ENCODE measurements around the gene TARBP1.
"Not testable (repeated sequence)": the region's sequence is repeated elsewhere in the genome, so short reads cannot be mapped to it uniquely, and the experiment has no call there.

Gene TARBP1

DNA sequence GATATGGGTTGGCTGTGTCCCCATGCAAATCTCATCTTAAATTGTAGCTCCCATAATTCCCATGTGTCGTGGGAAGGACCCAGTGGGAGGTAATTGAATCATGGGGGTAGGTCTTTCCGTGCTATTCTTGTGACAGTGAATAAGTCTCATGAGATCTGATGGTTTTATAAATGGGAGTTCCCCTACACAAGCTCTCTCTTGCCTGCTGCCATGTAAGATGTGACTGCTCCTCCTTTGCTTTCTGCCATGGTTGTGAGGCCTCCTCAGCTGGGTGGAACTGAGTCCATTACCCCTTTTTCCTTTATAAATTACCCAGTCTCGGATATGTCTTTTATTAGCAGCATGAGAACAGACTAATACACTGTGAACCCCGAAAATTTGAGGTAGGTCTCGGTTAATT, 25.3 kb upstream of the TARBP1 start:
- not testable (repeated sequence) for DNase-seq

DNA sequence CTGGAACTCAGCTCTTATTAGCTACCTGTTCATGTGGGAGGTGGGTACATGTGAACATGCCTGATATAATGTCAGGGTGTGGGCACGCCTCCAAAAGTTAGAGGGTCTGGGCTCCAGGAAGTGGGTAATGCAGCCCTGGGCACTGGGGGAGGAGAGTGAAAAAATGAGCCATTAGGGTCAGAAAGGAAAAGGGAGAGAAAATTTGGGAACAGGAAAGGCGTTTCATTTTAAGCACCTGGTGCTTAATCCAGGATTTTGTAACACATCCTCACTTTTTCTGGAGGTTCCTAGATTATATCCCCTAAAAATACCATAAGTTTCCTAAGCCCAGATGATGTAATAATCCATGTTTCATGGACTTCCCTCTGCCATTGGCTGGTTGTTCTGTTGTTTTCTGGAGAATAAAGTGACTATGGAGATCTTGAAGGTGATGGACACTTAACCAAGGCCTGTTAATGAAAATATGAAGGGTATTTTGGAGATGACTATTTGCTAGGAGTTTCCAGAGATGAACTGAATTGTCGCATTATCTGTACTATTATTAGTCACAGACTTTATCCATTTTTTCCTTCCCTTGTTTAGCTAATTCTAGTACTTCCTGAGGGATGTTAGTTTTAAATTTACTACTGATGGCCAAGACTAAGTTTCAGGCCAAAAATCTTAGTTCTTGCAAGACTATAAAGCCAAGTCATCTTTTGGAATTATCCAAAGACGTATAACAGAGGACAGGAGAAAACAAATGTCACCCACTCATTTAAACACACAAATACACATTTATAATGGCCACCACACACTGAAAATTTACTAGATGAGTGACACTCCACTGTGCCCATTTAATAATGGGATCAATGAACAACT, 24.4 kb upstream of the TARBP1 start:
- DNase-seq: no peak

DNA sequence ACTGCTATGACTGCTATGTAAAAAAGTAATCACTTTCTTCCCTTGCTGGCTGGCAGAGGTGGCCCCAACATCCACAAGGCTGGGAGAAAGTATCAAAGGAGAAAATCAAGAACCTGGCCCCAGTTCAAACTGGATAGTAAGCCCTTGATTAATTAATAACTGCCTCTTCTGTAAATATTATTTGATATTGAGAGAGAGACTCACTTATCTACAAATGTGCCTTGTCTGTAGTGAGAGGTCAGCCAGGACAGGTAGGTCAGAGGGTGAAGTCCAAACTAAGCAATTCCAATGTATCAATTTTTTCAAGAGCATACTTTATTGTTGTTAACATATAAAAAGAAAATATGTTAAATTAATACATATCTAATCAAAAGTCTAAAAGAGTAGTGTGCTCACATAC, 23.8 kb upstream of the TARBP1 start:
- no peak for DNase-seq

DNA sequence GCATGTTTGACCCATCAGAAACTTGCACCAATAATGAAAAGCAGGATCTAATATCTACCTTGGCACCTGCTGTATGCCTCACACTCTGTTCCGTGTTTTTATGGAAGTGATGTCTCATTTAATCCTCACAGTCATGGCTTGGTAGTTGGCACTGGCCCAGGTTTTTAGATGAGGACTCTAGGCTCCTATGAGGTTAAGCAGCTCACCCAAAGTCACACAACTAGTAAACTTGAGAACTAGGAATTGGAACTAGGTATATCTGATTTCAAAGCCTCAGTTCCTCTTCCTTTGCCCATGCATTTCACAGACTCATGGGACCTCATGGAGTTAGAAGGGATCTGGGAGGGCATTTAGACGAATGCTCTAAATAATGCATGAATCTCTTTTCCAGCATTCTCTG, 21.3 kb upstream of the TARBP1 start:
- peak; percentile 64 for DNase-seq

DNA sequence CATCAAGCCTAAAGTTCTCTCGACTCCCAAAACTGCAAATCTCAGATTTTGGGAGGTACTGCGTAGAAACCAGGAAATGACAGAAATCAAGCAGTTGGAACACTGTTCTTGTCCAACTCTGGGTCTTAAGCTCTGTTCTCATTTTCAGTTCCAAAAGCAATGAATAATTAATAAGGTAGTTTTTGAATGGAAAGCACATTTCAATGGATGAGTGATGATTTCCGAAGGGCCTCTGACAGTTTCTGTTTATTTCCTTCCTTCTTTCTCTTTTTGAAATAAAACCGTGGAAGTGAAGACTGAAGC, 20.9 kb upstream of the TARBP1 start:
- DNase-seq: no peak

DNA sequence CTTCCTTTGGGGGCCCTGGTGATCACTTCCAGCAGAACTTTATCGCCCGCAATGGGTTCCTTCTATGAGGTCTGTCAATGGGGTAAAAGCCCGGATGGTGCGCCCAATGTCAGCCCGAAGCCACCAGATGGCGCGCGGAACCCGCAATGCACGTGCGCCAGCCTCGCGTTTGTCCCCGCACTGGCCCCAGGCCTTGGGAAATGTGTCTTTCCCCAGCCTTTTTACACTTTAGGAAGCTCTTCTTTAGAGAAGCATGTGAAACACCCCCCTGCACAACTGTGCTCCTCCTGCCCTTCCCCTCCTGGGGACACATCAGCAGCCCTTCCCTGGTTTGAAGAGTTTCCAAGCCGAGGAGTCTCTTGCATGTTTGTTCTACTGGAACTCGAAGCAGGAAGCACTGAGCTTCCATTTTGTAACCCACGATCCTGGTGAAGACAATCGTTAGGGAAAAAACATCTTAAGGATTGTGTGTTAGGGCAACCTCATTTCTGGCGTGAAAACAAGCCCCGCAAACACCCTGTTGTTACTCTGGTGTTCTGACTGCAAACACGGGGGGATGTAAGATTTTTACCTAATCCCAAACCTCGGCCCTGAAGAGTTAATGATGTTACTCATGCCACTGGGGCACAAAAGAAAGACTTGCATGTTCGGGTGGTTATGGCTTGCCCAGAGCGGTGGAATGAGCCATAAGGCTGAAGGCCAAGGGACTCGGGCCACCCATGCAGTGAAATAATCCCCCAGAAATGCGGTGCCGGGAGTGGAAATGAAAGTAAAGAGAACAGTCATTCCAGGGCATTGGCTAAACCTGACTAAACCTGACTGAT, 20.4 kb upstream of the TARBP1 start:
- peak; percentile 83 for DNase-seq

DNA sequence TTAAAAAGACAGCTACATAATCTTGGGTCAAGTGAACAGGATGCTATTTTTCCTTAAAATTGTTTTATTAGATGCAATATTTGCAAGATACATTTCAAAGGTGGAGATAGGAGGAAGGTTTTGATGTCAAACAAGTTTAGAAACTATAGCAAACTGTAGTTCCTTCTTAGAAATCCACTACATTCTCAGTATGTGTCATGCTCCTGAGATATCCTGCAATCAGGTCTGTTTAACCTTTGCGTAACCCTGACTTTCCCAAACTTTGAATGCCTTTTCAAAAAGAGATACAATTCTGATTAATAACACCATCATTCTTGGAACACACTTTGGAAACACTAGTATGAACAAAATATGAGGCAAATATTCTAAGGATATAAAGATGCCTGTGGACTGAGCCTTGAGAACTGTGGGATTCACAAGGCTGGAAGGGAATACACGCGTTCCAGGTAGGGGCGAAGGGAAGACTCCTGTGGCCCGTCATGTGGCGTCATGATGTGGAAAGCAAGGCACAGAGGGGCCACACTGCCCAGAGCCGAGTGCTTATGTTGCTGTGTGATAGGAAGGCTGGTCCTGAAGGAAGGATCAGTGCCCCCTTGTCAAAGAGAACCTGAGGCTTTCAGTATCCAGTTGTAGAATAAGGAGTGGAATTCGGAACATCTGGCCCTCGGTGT, 19.6 kb upstream of the TARBP1 start:
- no peak for DNase-seq

DNA sequence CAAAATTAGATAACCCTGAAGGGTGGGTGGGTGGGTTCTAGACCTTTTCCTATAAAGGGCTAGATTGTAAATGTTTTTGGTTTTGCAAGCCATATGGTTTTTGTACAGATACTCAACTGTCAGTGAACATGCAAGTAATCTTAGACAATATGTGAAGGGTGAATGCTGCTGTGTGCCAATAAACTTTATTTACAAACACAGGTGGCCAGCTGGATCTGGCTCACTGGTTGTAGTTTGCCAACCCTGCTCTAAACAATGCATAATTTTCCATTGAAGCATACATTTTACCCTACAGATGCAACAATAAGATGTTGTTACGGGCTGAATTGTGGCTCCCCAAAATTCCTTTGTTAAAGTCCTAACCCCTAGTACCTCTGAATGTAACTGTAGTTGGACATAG, 18.6 kb upstream of the TARBP1 start:
- no peak for DNase-seq

DNA sequence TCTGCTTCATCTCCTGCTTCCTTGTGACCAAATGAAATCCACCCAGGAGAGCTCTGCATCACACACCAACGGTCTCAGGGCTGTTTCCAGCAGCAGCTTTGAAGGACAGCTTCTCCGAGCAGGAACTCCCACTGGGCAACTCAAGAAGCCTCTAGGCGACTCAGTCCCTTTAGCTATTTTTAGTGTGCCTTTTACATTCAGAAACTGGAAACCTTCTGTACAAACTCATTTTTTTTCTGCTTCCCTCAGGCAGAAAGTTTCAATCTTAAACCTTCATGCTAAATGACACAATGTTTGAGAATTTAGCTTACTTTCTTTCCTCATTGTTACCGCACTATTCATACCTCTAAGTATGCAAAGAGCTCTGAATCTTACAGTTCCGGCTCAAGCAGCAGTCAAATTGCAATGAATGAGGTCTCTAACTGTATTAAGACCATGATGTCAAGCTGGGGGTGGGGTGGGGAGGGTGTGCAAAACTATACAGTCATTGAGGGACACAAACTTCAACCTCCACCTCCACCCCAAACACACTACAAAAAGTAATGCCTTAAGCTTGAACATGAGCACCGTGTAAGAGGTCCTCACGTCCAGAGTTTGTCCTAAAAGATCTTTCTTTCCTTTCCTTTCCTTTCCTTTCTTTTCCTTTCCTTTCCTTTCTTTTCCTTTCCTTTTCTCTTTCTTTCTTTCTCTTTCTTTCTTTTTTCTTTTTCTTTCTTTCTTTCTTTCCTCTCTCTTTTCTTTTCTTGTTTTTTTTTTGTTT, 16.4 kb upstream of the TARBP1 start:
- DNase-seq: peak; percentile 59

DNA sequence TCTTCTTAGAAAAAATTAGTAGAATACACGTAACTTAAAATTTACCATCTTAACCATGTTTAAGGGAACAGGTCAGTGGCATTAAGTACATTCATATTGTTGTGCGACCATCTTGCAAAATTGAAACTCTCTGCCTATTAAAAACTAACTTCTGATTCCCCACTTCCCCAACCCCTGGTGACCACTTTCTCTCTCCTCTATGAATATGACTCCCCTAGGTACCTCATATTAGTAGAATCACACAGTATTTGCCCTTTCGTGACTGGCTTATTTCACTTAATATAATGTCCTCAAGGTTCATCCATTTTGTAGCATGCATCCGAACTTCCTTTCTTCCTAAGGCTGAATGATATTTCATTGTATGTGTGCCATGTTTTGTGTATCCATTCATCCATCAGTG, 15.1 kb upstream of the TARBP1 start:
- no peak for DNase-seq

DNA sequence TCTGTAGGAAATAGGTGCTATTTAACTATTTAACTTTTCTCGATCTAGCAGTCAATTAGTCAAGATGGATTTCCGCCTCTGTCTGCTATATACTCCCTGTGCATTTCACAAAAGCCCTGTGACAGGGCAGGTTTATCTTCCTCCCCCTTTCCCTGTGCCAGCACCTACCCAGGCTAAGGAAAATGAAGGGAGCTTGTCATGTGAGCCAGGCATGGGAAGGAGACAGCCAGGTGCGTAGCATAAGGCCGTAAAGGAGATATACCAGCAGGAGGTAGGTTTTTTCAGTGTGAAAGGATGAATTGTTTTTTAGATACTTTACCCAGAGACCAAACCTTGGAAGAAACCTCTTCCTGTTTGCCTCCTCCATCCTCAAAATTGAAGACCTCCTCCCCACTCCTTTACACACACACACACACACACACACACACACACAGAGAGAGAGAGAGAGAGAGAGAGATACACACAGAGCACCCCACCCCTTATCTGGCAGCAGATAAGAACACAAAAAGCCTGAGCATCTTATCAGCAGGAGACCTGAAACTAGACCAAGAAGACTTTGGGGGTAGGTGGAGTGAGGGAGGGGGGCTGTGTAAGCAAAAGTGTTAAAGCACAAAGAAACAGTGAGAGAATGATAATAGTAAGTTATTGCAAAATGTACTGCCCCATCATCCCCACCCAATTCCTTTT, 12.0 kb upstream of the TARBP1 start:
- no peak for DNase-seq

DNA sequence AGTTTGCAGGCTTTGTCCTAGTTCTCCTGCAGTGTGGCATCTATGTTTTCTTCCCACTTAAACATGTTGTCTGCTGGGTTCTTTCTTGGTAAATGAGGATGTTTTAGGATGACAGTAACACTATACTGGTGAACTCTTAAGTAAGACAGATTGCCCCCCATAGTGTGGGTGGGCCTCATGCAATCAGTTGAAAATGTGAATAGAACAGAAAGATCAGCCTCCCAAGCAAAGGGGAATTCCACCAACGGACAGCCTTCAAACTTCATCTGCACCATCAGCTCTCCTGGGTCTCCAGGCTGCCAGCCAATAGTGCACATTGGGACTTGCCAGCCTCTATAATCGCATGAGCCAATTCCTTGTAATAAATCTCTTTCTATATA, 10.7 kb upstream of the TARBP1 start:
- DNase-seq: no peak

DNA sequence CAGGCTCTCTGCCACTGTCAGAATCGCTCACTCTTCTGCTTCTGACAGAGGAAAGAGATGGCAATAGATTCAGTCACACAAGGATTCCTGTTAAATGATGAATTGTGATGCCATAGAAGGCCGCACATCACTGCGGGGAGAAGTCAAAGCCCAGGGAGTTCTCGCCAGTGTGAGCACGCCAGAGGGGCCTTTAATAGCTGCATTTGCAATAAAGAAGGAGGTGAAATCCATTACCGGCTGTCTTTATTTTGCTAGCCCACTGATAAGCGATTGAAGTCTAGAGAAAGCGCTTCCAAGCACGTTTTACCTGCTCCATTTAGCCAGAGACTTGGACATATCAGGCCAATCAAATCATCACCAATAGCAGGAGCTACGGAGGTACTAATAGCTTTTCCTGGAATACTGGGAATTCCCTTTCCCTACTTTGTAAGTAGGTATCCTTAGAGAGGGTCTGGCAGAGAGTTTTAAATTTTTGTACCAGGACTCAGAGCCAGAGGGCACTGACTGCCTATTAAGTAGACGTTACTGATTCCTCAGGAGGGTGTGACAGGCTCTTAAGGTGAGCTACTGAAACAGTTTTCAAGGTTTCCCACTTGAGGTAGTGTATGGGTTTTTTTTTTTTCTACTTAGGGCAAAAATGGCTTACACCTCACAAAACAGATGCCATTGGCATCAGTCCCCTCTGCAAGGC, 10.2 kb upstream of the TARBP1 start:
- DNase-seq: no peak

DNA sequence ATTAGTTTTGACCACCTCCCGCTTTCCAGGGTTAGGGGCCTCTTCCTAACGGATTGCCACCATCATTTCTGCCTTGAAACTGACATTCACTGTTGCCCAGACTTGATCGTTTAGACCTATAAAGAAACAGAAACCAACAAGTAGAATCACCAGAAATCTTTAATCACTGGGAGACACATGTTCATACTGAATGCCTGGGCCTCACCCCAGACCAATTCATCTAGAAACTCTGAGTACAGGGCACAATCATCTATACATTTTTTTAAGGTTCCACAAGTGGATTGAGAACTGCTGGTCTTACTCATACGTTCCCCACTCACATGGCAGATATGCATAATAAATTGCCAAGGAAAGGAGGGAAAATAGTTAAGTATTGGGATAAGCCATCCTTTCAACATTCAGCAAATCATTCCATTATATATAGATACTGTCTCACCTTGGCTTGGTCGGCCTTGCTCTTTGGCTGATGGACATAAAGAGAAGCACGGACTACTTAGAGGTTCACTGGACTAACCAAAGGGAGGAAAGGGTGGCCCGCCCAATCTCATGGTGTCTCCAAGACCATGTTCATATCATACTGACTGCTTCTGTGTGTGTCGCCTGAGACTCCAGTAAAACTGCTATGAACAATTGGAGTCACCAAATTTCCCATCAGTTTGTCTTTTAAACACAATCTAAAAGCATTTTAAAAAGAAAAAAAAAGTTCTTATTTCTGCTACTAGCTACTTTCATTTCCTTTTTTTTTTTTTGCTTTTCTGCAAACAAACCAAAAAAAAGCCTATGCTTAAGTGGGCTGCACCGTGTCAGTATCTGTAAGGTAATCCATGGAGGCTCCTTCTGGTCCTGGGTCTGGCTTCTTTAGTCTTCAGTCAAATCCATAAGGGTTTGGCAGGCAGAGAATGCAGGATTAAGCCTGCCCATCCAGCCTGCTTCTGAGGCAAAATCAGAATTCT, 9.4 kb upstream of the TARBP1 start:
- DNase-seq: peak; percentile 64

DNA sequence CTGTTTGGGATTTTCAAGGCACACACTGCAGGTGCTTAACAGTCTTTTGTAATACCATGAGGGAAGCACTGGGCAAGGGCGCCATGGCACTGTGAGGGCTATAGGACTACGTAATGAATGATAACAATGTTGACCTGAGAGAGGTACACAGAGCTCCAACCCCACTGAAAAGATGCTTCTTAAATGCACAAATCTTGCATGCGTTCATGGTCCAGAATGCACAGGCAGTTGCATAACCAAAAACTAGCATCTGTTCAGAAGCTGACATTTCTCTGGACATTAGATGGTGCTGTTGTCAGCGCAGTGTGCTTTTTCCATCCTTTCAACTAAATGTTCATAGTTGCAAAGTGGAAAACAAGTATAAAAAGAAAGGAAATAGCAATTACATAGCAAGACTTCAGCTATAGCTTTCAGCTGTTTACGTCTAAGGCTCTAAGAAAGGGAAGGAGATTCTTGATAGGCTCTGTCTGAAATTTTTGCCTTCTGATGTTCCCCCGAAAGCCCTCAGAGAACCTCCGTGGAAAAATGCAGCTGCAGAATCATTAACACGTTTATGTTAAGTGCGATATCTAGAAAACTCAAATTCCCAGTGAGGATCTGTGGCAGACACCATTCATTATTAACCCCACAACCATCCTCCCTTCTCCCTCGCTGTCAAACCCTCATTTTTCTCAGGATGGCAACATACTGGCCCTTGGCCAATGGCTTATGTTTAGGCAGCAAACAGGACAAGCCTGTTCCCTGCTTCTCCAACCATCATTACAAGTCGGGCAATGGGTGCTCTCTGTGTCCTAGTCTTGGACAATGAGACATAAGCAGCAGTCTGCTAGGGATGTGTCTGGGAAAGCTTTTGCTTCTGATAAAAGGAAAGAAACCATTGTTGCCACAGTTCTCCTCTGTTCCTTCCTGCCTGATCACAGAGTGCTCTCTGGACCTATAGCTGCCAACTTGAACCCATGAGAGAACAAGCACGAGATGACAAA, 8.2 kb upstream of the TARBP1 start:
- no peak for DNase-seq

DNA sequence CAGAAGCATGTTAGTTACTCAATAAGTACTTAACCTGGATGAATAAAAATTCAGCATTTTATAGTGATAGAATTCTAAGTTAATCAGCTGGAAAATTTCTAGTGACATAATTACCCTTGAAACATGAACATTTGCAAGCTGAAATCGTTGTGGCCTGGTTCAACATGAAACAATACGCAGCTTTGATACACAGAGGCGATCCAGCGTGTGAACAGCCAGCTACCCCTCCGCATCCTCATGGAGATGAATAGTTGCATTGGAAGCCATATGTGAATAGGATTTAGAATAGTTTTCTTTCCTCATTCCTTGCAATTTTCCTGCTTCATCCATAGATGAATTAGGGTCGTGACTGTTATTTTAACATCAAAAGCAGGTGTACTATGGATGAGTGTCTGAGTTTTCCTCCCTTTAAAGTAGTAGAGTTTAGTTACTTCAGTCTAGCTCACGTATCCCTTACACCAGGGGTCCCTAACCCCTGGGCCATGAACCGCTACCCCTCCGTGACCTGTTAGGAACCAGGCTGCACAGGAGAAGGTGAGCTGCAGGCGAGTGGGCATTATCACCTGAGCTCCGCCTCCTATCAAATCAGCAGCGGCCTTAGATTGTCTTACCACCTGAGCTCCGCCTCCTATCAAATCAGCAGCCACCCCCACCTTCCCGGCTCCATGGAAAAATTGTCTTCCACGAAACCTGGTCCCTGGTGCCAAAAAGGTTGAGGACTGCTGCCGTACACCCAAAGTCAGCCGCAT, 6.2 kb upstream of the TARBP1 start:
- DNase-seq: no peak

DNA sequence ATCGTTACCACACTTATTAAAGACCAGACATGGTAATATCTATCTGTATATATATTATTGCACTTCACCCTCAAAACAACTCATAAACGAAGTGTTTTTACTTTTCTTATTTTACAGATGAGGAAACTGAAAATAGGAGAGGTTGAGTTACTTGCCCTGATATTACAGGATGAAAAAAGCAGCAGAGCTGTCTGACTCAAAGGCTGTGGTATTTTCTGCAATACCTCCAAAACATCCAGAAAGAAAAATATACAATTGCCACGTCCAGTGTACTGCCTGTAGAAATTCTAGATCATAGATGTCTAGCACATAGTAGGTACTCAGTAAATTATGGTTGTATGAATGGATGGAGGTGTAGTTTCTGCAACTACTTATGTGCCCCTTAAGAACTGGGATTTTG, 5.2 kb upstream of the TARBP1 start:
- no peak for DNase-seq

DNA sequence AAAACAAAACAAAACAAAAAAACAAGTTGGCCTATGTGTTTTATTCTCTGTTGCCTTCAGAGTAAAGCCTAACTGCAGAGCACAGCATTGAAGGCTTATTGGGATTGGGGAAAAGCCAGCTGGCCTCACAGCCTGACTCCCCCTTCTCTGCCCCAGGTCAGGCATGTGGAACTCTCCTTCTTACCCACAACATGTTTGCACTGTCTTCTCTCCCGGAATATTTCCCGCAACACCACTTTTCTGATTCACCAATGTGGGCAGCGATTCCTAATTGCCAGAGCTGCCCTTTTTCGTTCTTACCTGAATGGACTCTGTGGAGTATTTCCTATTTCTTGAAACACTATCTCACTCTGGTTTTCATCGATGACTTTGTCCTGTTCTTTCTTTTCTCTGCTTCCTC, 2.8 kb upstream of the TARBP1 start:
- DNase-seq: no peak

DNA sequence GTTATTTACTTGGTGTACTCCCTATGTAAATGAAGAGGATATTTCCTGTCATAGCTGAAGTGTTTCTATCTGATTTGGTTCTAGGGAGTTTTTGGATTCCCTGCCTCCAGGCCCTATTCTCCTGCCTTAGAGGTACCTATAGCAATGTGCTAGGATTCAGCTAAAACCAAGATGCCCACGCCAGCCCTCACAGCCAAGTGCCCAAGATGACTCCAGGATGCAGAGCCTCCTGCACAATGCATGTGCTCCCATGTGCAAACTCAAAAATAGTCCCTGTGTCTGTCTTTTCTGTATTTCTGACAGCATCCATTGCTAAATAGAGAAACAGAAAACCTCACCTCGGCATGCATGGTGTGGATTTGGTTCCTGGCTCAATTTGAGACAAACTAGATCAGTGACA, 887 bp upstream of the TARBP1 start:
- no peak for DNase-seq

Data from stimulated activated CD4-positive, alpha-beta T cell treated with anti-CD3 and anti-CD28 coated beads, Interleukin-1b, Interleukin-23, amount 100 ng/mL, for 48 hours (primary cell).